H1 (cell line): ENCODE measurements around the gene CDK2.

Experiments used
- CBX8 ChIP-seq: fragments of 300-800, 300-1000 bp; sonication (generic); IDR thresholded peaks from 2 replicates; pipeline ENCODE4 v1.7.1; 2016; ENCODE audit warnings: low read depth, low read length, borderline replicate concordance
- CEBPB ChIP-seq: IDR thresholded peaks from 2 replicates; pipeline ENCODE4 v1.6.1; 2012; ENCODE audit warnings: low read depth, low read length
- CHD2 ChIP-seq: IDR thresholded peaks from 2 replicates; pipeline ENCODE4 v1.6.1; 2012; ENCODE audit warnings: low read length, improper control_type of control experiment
- CTCF ChIP-seq, 3 experiments: IDR thresholded peaks; 1 replicate in 2 of 3; 2 replicates in 1 of 3; pipeline versions ENCODE4 v1.5.1 to v1.6.1; 2011; ENCODE audit warnings: low read length in 3 of 3, mild to moderate bottlenecking in 3 of 3, inconsistent platforms in 2 of 3, low read depth in 1 of 3, moderate library complexity in 1 of 3; ENCODE audit not compliant: insufficient read depth in 1 of 3; ENCODE audit errors: control extremely low read depth in 1 of 3
- JUN ChIP-seq: IDR thresholded peaks from 2 replicates; pipeline ENCODE4 v1.6.1; 2011; ENCODE audit warnings: low read depth, mild to moderate bottlenecking, improper control_type of control experiment, low read length
- POLR2A ChIP-seq, 2 experiments: IDR thresholded peaks; 1 replicate in 1 of 2; 2 replicates in 1 of 2; pipeline ENCODE4 v1.6.1; 2011; ENCODE audit warnings: low read depth in 2 of 2, low read length in 2 of 2, mild to moderate bottlenecking in 2 of 2; ENCODE audit errors: control extremely low read depth in 1 of 2
- ZNF274 ChIP-seq: IDR thresholded peaks from 2 replicates; pipeline ENCODE4 v1.7.0; 2012; ENCODE audit warnings: low read length, borderline replicate concordance; ENCODE audit errors: extremely low read depth

- no peak for TF ChIP-seq JUN
- no peak for TF ChIP-seq CTCF (IDR thresholded peaks at IDR 0.05; ENCODE audit: control extremely low read depth in 1 of 3, insufficient read depth in 1 of 3, low read depth in 1 of 3, low read length in 3 of 3)
- TF ChIP-seq POLR2A (IDR thresholded peaks at IDR 0.05; ENCODE audit: control extremely low read depth in 1 of 2, low read depth in 2 of 2, low read length in 2 of 2) = no peak
- no peak for TF ChIP-seq CBX8
- TF ChIP-seq CEBPB = no peak
- no peak for TF ChIP-seq CHD2
- no peak for TF ChIP-seq ZNF274
Measured at GRCh38 chr12:55938826-55939501, 27.7 kb upstream of the CDK2 start.
